Suppressor macrophage (primary cell): ENCODE data around the gene TPRKB.
"Not testable (repeated sequence)": the region's sequence is repeated elsewhere in the genome, so short reads cannot be mapped to it uniquely, and the experiment has no call there.

ENCODE experiments used
- DNase-seq, 4 experiments: peaks; one replicate each; pipeline ENCODE4 v3.0.0-alpha.2; 2020 to 2022

TPRKB gene

GRCh38 chr2:73739101-73739500, 2.0 kb upstream of the TPRKB start:
- DNase-seq = no peak

- DNase-seq = no peak
Measured at GRCh38 chr2:73736378-73736777, 767 bp downstream of the TPRKB start.

- no peak for DNase-seq
Measured at GRCh38 chr2:73730810-73731209, 6.3 kb downstream of the TPRKB start.

GRCh38 chr2:73728711-73729110, 8.4 kb downstream of the TPRKB start:
- no peak for DNase-seq

- no peak for DNase-seq
Measured at GRCh38 chr2:73728043-73728442, 9.1 kb downstream of the TPRKB start.

DNA sequence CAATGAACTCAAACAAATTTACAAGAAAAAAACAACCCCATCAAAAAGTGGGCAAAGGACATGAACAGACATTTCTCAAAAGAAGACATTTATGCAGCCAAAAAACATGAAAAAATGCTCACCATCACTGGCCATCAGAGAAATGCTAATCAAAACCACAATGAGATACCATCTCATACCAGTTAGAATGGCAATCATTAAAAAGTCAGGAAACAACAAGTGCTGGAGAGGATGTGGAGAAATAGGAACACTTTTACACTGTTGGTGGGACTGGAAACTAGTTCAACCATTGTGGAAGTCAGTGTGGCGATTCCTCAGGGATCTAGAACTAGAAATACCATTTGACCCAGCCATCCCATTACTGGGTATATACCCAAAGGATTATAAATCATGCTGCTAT, 10.5 kb downstream of the TPRKB start:
- not testable (repeated sequence) for DNase-seq

GRCh38 chr2:73718851-73719621, 18.1 kb downstream of the TPRKB start:
- DNase-seq = no peak

GRCh38 chr2:73718421-73718820, 18.7 kb downstream of the TPRKB start:
- no peak for DNase-seq

DNA sequence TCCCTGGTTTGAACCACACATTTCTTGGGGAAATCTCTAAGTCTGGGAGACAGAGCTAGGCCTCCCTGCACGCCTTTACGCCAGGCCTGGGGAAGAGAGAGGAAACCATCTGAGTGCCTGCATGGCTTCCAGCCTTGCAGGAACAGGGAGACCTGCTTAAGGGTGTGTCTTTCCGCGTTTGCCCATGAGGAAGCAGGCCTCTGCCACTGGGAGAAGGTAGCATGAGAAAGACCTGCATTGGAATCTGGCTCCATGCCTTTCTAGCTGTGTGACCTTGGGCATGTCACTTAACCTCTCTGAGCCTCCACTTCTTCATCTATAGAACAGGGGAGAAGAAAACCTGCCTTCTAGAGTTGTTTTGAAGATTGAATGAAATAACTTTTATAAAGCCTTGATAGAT, 19.4 kb downstream of the TPRKB start:
- DNase-seq = not testable (repeated sequence)

- DNase-seq = no peak
Measured at GRCh38 chr2:73717251-73717606, 19.9 kb downstream of the TPRKB start.

GRCh38 chr2:73716543-73717250, 20.4 kb downstream of the TPRKB start:
- DNase-seq = peak; percentile 69 to 87 (median 84)

DNA sequence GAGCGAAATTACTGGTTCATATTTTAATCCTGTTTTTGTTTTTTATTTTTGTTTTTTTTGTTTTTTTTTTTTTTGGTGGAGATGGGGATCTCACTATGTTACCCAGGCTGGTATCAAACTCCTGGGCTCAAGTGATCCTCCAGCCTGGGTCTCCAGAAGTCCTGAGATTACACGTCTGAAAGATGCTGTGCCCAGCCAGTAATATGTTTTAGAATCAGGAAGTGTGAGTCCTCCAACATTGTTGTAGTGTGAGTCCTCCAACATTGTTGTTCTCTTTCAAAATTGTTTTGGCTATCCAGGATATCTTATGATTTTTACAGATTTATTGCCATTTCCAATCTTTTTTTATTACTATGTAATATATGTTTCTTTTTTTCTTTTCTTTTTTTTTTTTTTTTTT, 23.1 kb downstream of the TPRKB start:
- no peak for DNase-seq

- DNase-seq = no peak
Measured at GRCh38 chr2:73708527-73708926, 28.6 kb downstream of the TPRKB start.

- DNase-seq = no peak
Measured at GRCh38 chr2:73707636-73708035, 29.5 kb downstream of the TPRKB start.

- DNase-seq = no peak
Measured at GRCh38 chr2:73707058-73707457, 30.1 kb downstream of the TPRKB start.

DNA sequence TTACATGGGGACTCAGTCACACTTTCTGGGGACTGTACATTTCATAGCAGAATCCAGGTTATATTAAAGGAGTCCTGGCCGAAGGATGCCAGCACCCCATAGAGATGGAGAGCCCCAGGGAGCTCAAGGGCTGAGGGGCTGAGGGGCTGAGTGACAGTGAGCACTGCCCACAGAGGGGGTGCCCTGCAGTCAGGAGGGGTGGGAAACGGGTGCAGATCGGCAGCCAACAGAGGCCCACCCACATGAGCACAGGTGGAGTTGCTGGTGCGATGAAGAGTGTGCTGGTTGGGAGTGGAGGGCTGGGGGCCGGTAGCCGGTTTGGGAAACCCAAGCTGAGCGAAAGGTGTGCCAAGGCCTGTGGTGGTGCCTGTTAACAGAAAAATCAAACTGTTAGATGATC, 32.1 kb downstream of the TPRKB start:
- no peak for DNase-seq

DNA sequence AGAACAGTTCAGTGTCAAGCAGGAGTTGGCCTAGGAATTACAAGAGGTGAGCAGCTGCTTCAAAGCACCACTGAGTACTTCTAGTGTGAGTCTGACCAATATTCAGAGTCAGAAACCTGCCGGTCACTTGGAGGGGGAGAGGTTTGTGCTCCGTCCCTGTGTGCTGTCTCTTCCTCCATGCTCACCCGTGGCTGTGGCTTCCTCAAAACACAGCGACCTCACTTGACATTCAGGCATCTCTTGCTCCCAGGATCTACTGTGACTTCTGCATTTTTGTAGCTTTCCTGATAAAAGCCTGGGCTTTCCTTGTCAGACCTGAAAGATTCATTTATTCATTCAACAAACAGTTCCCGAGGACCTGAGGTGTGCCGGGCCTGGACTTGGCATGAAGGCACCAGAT, 32.9 kb downstream of the TPRKB start:
- DNase-seq = peak; percentile 43 to 62 (median 54)

GRCh38 chr2:73703675-73704074, 33.5 kb downstream of the TPRKB start:
- DNase-seq = peak; percentile 10 to 33 (median 21)

- peak in 1 of 4 experiments; percentile 17 for DNase-seq
Measured at GRCh38 chr2:73702852-73703493, 34.2 kb downstream of the TPRKB start.

DNA sequence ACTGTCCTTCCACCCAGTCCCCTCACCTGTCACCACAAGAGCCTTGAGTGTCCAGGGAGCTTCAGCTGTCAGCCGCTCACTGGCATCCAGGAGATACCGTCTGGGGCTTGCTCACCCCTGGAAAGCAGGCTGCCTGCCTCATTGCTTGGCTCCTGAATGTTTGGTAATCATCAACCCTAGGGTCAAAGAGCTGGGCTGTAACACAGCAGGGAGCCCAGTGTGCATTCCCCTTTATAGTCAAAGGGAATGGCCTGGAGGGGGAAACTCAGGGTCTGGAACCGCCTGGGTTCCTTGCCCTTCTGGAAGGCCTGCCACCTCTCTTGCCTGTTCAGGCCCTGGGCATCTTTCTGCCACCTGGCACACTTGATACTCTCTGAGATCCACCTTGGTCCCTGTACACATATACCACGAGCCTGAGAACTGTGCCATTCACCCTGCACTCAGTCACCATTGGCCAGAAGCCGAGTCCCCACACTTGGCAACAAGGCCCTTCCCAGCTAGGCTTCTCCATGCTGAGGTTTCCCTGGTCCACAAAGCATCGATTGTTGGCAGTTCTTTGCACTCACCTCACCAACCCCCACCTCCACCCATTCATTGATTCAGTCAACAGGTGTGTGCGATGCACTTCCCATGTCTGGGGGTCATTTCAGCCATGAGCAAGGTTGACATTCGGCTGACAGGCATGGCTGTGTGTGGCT, 35.0 kb downstream of the TPRKB start:
- no peak for DNase-seq

- DNase-seq = not testable (repeated sequence)
Measured at GRCh38 chr2:73701448-73701765, 35.7 kb downstream of the TPRKB start.

DNA sequence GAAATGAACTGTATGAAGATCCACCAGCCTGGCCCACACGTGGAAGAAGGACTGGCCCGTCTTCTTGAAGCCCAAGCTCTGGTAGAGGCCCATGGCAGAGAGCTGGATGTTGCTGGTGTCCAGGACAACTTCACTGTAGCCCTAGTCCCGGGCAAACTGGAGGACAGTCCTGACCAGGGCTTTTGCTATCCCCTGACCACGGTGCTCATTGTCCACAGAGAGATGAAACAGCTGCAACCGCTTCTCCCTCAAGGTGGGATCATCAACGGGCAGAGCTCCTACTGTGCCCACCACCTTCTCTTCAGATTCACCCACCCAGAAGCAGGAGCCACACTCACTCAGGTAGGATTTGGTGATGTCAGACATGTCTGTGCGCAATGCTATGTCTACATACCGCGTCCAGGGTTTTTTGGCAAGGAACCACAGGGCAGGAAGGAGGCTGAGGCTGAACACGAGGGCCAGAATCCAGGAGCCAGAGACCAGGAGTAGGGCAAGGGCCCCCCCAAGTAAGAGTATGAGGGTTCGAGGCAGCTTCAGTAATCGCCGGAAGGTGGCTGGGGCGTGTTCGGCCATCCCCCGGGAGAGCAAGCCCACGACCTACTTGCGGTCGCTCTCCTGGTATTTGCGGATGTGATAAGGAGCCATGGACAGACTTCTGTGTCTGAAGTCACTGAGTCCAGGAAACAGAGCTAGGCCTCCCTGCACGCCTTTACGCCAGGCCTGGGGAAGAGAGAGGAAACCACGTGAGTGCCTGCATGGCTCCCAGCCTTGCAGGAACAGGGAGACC, 36.3 kb downstream of the TPRKB start:
- peak in 3 of 4 experiments; percentile 13 to 45 (median 21) for DNase-seq
